Ovary (tissue), 9 donors: ENCODE data around the gene ABCC3. TPM values are rescaled to one million over a fixed set of nuclear protein-coding genes. Genes with fewer than 3 reads are reported as not detected.

Experiments used
- DNase-seq, 5 donors: peaks; one replicate each; pipeline ENCODE4 v3.0.0-alpha.2; 2019 to 2020
- H3K27ac ChIP-seq, 2 donors: fragments of 200-600 bp; one replicate each; pipeline versions ENCODE4 v1.5.1 to v1.8.0; 2019 to 2022
- H3K27me3 ChIP-seq: fragments of 200-600 bp; one replicate; pipeline ENCODE4 v1.8.0; 2022
- H3K36me3 ChIP-seq: fragments of 200-600 bp; sonication (generic); one replicate; pipeline ENCODE4 v1.5.1; 2019
- H3K4me1 ChIP-seq: one replicate; pipeline ENCODE4 v1.8.1; 2013; ENCODE audit warnings: mild to moderate bottlenecking, moderate library complexity; ENCODE audit not compliant: insufficient read depth
- H3K4me3 ChIP-seq: fragments of 200-600 bp; sonication (generic); one replicate; pipeline ENCODE4 v1.5.1; 2017
- H3K9me3 ChIP-seq, 2 donors: fragments of 200-600 bp in 1 of 2; sonication (generic) in 1 of 2; one replicate each; pipeline versions ENCODE4 v1.5.1 to v1.8.1; 2013 to 2019; ENCODE audit warnings: mild to moderate bottlenecking in 1 of 2, moderate library complexity in 1 of 2
- CTCF ChIP-seq, 3 donors: fragments of 450-650 bp in 2 of 3; fragments of 200-600 bp in 1 of 3; IDR thresholded peaks; one replicate each; pipeline versions ENCODE4 v1.5.1 to v1.8.0; 2016 to 2022; ENCODE audit warnings: antibody characterized with exemption in 3 of 3, mild to moderate bottlenecking in 1 of 3
- EP300 ChIP-seq: sonication (generic); formaldehyde crosslinking; IDR thresholded peaks from one replicate; pipeline ENCODE4 v1.6.1; 2017; ENCODE audit warnings: antibody characterized with exemption
- POLR2A ChIP-seq: fragments of 450-650 bp; IDR thresholded peaks from one replicate; pipeline ENCODE4 v1.6.1; 2017; ENCODE audit warnings: antibody characterized with exemption, mild to moderate bottlenecking, moderate library complexity
- WGBS, 3 donors: extraction: QIAGEN DNeasy Blood & Tissue Kit in 1 of 3; methylation state at CpG; one replicate each; pipeline versions ENCODE4 v1.1.5 to v1.1.7; 2013 to 2017; 5-methylcytosine and 5-hydroxymethylcytosine counted together
- intact Hi-C, 4 donors: fragments of 100-400 bp; cut with DNase I; formaldehyde crosslinking; loops; one replicate each; pipeline versions ENCODE4 v1.11.0 to v1.15.1; 2022 to 2023
- polyA plus RNA-seq, 2 donors: library from polyadenylated mRNA; stranded (reverse); fragments of 200-250 nt in 1 of 2; fragments of 350-450 nt in 1 of 2; fragmentation: Illumina TruSeq in 1 of 2; extraction: RNeasy Lipid Tissue Mini Kit (QIAGEN cat#74804) in 1 of 2; gene quantifications; one replicate each; pipeline ENCODE4 v1.2.3, GENCODE V29; 2013 to 2014
- total RNA-seq, 7 donors: library from RNA; depleted of rRNA in 2 of 7; stranded (reverse); fragments of >200 nt in 2 of 7; fragmentation: NEBNext Ultra II Directional in 3 of 7; extraction: Animal tissue kit (Norgen Biotek cat#: 25700) in 3 of 7; gene quantifications; one replicate each; pipeline versions ENCODE4 v1.1.0 to v1.2.4, GENCODE V29; 2016 to 2023
- donor health status: DM: no; HTN: no; CAD: no; lungs with moderate emphysema.
- donor health status: DM: no; HTN: no; CAD: no.
- donor health status: Bipolar disorder and iron deficiency.
- donor health status: DM: yes; HTN: yes; CAD: no.
- donor health status: DM: no; HTN: no; CAD: no.
- donor health status: DM: yes; HTN: yes; CAD: no.

ABCC3 gene
- total and polyA plus RNA-seq, 9 donors, result 1.4 to 14.2 (median 5.2) TPM

DNA sequence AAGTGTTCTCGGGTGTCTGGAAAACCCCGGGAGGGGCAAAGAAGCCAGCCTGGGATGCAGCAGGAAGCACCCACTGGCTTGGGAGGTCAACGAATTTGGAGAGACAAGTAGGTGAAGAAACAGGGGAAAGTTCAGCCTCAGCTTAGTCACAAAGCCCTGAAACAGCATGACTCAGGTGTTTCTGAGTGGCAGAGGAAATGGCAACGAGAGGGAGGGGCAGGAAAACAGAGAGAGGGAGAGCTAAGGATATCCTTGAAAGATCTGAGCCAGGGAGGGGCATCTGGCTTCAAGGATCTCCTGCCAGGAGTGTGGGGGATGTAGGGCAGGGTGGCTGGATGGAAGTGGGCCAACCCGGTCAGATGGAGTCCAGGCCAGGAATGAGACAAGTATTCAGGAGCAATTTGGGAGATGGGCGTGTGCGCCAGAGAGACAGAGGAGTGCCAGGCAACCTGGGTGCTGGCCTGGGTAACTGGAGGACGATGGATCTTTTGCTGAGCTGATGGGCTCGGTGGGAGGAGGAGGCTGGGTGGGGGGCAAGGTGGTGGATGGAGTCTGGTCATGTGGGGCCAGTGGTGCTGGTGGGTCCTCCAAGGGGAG is 27.2 kb downstream of the ABCC3 start:
- Histone ChIP-seq H3K27me3 (no peaks in the 10 kb centered on the region), H3K4me3 (no peak overlapping the region), H3K9me3 (no peaks in the 10 kb centered on the region), H3K27ac (no peak overlapping the region), H3K4me1 (peaks cover 2% of the 10 kb centered on the region), H3K36me3 (no peaks in the 10 kb centered on the region)
- intact Hi-C loops, result no loop called here
- TF ChIP-seq POLR2A (no peak), CTCF (IDR thresholded peaks at IDR 0.05) (no peak), EP300 (no peak)
- DNase-seq, result peak in 1 of 5 donors; percentile 35
- WGBS, 3 donors, result 64 to 74% (median 66%) methylated on average over 9 of the region's 9 CpGs

GRCh38 chr17:50662632-50663225 is 28.0 kb downstream of the ABCC3 start:
- DNase-seq, result no peak
- Histone ChIP-seq H3K4me3 (no peak overlapping the region), H3K27me3 (no peaks in the 10 kb centered on the region), H3K4me1 (peaks cover 2% of the 10 kb centered on the region), H3K36me3 (no peaks in the 10 kb centered on the region), H3K27ac (no peak overlapping the region), H3K9me3 (no peaks in the 10 kb centered on the region)
- TF ChIP-seq POLR2A (no peak), EP300 (no peak), CTCF (IDR thresholded peaks at IDR 0.05) (no peak)
- intact Hi-C loops, result no loop called here
- WGBS, 3 donors, result 95 to 97% (median 97%) methylated on average over 9 of the region's 9 CpGs

- H3K4me3 ChIP-seq, result no peak overlapping the region
- DNase-seq, result no peak
- no peak overlapping the region for H3K27ac ChIP-seq
- H3K9me3 ChIP-seq, result no peaks in the 10 kb centered on the region
- no peak for TF ChIP-seq EP300
- no peak for TF ChIP-seq POLR2A
- TF ChIP-seq CTCF (IDR thresholded peaks at IDR 0.05), result no peak
- 88 to 92% (median 88%) methylated on average over 10 of the region's 10 CpGs for WGBS, 3 donors
- peaks cover 2% of the 10 kb centered on the region for H3K4me1 ChIP-seq
- H3K36me3 ChIP-seq, result no peaks in the 10 kb centered on the region
- no peaks in the 10 kb centered on the region for H3K27me3 ChIP-seq
- intact Hi-C loops, result no loop called here
Observed at GRCh38 chr17:50663812-50664374, 29.2 kb downstream of the ABCC3 start.

DNA sequence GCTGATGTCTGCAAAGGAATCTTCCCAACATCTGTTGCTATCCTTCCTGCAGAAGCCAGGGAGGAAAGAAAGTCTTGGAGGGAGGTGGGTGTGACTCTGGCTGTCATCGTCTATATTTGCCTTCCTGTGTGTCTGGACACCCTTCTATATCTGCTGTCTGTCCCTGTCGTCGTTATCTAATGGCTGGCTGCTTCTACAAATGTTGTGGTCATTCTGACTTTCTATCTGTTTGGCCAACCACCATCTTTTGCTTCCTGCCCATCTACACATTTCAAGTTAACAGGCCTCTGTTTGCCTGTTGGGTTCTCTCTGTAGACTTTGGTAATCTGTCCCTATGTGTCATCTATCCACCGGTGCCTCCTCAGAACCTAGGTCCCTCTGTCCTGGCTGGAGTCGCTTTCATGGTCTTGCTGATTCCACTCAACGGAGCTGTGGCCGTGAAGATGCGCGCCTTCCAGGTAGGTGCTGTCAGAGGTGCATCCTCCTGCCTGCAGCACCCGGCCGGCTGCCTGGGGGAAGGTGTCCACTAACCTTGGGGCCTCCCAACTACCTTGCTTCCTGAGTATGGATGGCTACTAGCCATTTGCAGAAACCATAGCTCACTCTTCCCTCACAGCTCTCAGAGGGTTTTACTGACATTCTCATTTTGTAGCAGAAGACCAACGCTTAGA is 30.2 kb downstream of the ABCC3 start:
- intact Hi-C loops, result no loop called here
- WGBS, 3 donors, result 85 to 90% (median 89%) methylated on average over 12 of the region's 12 CpGs
- H3K9me3 ChIP-seq, result no peaks in the 10 kb centered on the region

More for the DNA sequence above, 30.2 kb downstream of the ABCC3 start:
- TF ChIP-seq CTCF (IDR thresholded peaks at IDR 0.05), result no peak
- TF ChIP-seq EP300, result no peak
- TF ChIP-seq POLR2A, result no peak
- Histone ChIP-seq H3K4me3 (no peak overlapping the region), H3K4me1 (peaks cover 2% of the 10 kb centered on the region), H3K27ac (no peak overlapping the region), H3K36me3 (no peaks in the 10 kb centered on the region), H3K27me3 (no peaks in the 10 kb centered on the region)
- DNase-seq, result no peak
